A549 treated with dexamethasone at 1 μM for 4 hours (cell line): Measurements from ENCODE around the gene WASL. TPM values are rescaled to one million over a fixed set of nuclear protein-coding genes. Genes with fewer than 3 reads are reported as not detected.

Experiments used
- total RNA-seq: library from RNA; stranded (reverse); fragments of 200-300 nt; extraction: Qiagen RNA extraction; gene quantifications from 5 replicates; pipeline ENCODE4 v1.2.3, GENCODE V29; 2022

Gene WASL
- total RNA-seq = 20.3 to 29.1 TPM (median 24.2 TPM) in 5 replicates

DNA sequence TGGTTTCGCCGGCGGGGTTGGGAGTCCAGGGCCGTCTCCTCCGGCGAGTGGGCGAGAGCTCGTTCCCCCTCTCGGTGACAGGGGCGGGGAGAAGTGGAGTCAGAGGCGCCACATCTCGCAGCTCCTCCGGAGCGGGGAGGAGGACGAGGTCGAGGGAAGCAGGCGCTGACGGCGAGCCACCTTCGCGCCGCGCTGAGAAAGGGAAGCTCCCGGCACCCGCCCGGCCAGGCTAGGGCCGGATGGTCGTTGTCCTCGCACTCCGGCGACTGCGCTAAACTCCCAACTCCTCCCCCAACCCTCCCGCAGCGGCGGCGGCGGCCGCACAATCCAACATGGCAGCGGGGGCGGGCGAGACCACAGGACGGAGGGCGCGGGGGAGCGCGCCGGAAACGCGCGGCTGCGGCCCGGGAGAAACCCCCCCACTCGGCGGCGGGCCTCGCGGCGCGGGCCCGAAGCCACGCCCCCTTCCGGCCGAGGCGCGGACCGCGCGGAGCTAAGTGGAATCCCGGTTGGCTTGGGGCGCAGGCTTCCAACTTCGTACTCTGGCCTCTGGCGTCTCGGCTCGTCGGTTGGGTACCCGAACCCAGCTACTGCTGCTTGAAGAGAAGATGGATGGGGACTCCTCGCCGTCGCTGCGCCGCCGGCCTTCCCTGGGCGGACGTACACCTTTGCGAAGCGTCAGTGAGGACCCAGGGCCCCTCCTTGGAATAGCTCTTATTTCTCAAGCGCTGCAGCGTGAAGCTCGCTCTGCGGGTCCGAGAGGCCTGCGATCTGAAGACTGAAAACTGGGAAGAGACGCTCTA lies at the start of gene WASL:
WASL (minus strand) TSS at position 270 of the 803 bp plus-strand sequence; CDS start at position 1, 269 bp downstream.

DNA sequence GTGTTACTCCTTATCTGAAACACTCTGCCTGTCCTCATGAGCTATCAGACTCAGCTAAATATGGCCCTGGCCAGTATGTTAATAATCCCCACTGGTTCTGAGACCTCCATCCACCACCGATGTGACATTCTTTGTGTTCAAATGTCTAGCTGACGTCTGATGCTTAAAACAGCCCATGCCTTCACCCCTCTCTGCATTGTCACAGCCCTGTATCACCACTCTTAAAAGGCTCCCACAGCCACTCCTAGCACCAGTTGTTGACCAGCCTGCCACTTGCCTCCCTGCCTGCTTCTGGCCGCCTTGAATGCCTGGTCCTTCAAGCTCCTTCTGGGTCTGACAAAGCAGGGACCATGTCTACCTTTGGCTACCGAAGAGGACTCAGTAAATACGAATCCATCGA lies 93.2 kb downstream of the WASL start, which contains the start of gene LMOD2:
LMOD2 (plus strand) TSS at position 253 of the 400 bp plus-strand sequence; CDS start at position 351, 98 bp downstream.

Other genes with a start within 250 kb of the WASL start
- gene IQUB, start 214.4 kb downstream of the WASL start, total RNA-seq = 0.04 to 0.11 TPM (median 0.06 TPM) in 4 of 5 replicates, not detected in the other
- gene NDUFA5, start 191.2 kb downstream of the WASL start, total RNA-seq = 31.7 to 55.3 TPM (median 34.5 TPM) in 5 replicates
- not detected in 5 replicates for gene ASB15, start 147.2 kb downstream of the WASL start, total RNA-seq
- gene LMOD2, start 93.1 kb downstream of the WASL start, total RNA-seq = not detected in 5 replicates
- 0.04 TPM in 1 of 5 replicates, not detected in the others for gene HYAL4, start 96.2 kb upstream of the WASL start, total RNA-seq
- gene SPAM1, start 176.2 kb upstream of the WASL start, total RNA-seq = not detected in 5 replicates